Panc1 (cell line): ENCODE measurements around the gene ALDH16A1. TPM values are rescaled to one million over a fixed set of nuclear protein-coding genes. Genes with fewer than 3 reads are reported as not detected.

ENCODE experiments used
- ATAC-seq: fragments of 200-7000 bp; cut with Tn5 transposase; 2 replicates; pipeline ENCODE4 v1.9.1; 2020; ENCODE audit warnings: mild to moderate bottlenecking, moderate library complexity
- BruUV-seq: library from RNA; stranded (reverse); fragments of 400-500 nt; replicated peaks from 2 replicates; lab custom pipeline; 2021; lab: Mats Ljungman, UMichigan
- CTCF ChIA-PET: fragments of 300-600 bp; sonication (Branson Sonifier 250); formaldehyde crosslinking; loops from one replicate; lab custom pipeline; 2022; ENCODE audit warnings: antibody characterized with exemption; lab: Charles Lee
- POLR2A ChIA-PET: fragments of 300-600 bp; sonication (Branson Sonifier 250); formaldehyde crosslinking; loops from one replicate; lab custom pipeline; 2022; ENCODE audit warnings: antibody characterized with exemption; lab: Charles Lee
- DNase-seq: peaks from one replicate; pipeline ENCODE4 v3.0.0-alpha.2; 2010; ENCODE audit warnings: low read depth, low spot score
- H3K27ac ChIP-seq: 2 replicates; pipeline ENCODE4 v1.5.1; 2011; ENCODE audit warnings: mild to moderate bottlenecking, low read length, inconsistent platforms
- H3K27me3 ChIP-seq: fragments of 200-500 bp; sonication (Bioruptor generic); 2 replicates; pipeline ENCODE4 v1.6.0; 2014; ENCODE audit warnings: low read length, inconsistent platforms; ENCODE audit not compliant: control insufficient read depth, insufficient read depth
- H3K36me3 ChIP-seq: fragments of 200-500 bp; sonication (Bioruptor generic); 2 replicates; pipeline ENCODE4 v1.5.1; 2014; ENCODE audit warnings: inconsistent platforms, mild to moderate bottlenecking, low read length, moderate library complexity; ENCODE audit not compliant: control insufficient read depth, insufficient read depth
- H3K4me1 ChIP-seq: 2 replicates; pipeline ENCODE4 v1.5.1; 2011; ENCODE audit warnings: inconsistent platforms, mild to moderate bottlenecking, low read length, moderate library complexity; ENCODE audit not compliant: control insufficient read depth, insufficient read depth
- H3K4me3 ChIP-seq, 2 experiments: 2 replicates each; pipeline ENCODE4 v1.5.1; 2011 to 2012; ENCODE audit warnings: low read depth in 2 of 2, low read length in 2 of 2, mild to moderate bottlenecking in 2 of 2, inconsistent platforms in 1 of 2, moderate library complexity in 1 of 2
- H3K9me3 ChIP-seq: fragments of 200-500 bp; sonication (Bioruptor generic); 2 replicates; pipeline ENCODE4 v1.5.1; 2014; ENCODE audit warnings: low read depth, mild to moderate bottlenecking, inconsistent platforms, low read length, moderate library complexity; ENCODE audit not compliant: control insufficient read depth, insufficient read depth
- CTCF ChIP-seq: fragments of 450-650 bp; IDR thresholded peaks from 2 replicates; pipeline ENCODE4 v1.5.1; 2017; ENCODE audit warnings: mild to moderate bottlenecking
- POLR2AphosphoS5 ChIP-seq: IDR thresholded peaks from 2 replicates; pipeline ENCODE4 v1.6.1; 2012; ENCODE audit warnings: mild to moderate bottlenecking, low read depth, low read length, moderate library complexity
- SIN3A ChIP-seq: IDR thresholded peaks from 2 replicates; pipeline ENCODE4 v1.6.1; 2012; ENCODE audit warnings: low read depth, mild to moderate bottlenecking, low read length, moderate library complexity, borderline replicate concordance; ENCODE audit not compliant: insufficient read depth
- TCF7L2 ChIP-seq: IDR thresholded peaks from 2 replicates; pipeline ENCODE4 v1.6.1; 2011; ENCODE audit warnings: mild to moderate bottlenecking, low read depth, low read length, inconsistent platforms
- in situ Hi-C: cut with HindIII; loops from 2 replicates; pipeline ENCODE4 v1.10.0; 2016; ENCODE audit warnings: low sequenced_read_pairs, low pct_unique_long_range_greater_than_20kb
- intact Hi-C: fragments of 100-400 bp; cut with micrococcal nuclease; formaldehyde crosslinking; loops from one replicate; pipeline ENCODE4 v1.10.0; 2022; ENCODE audit not compliant: unreplicated experiment
- total RNA-seq: library from RNA; stranded (reverse); gene quantifications from one replicate; pipeline ENCODE4 v1.2.1, GENCODE V29; 2021; ENCODE audit not compliant: unreplicated experiment
- TF ChIP-seq, protein P1 (sequence below), 2 experiments: IDR thresholded peaks; 2 replicates each; pipeline ENCODE4 v1.6.1; 2011 to 2012; ENCODE audit warnings: low read depth in 2 of 2, control low read depth in 1 of 2, low read length in 1 of 2, mild to moderate bottlenecking in 1 of 2, moderate library complexity in 1 of 2; ENCODE audit not compliant: insufficient read depth in 1 of 2

Gene ALDH16A1
- total RNA-seq, 1 experiment from 2014 or later, result 19.6 TPM

GRCh38 chr19:49436381-49437017, 16.5 kb upstream of the ALDH16A1 start:
- H3K27ac ChIP-seq, result no peak overlapping the region
- H3K27me3 ChIP-seq, result peaks cover 9% of the 10 kb centered on the region; the same call in 1 of the 2 replicates
- BruUV-seq, result no TSS peak
- no peaks in the 10 kb centered on the region; the same call in 1 of the 2 replicates for H3K4me1 ChIP-seq
- DNase-seq, result no peak
- ChIA-PET POLR2A (no interaction called here), CTCF (no interaction called here)
- in situ Hi-C loops (no loop called here), intact Hi-C loops (no loop called here)
- H3K4me3 ChIP-seq, result no peak overlapping the region
- TF ChIP-seq SIN3A, result no peak
- H3K9me3 ChIP-seq, result no peaks in the 10 kb centered on the region
- no peak for ATAC-seq
- no peaks in the 10 kb centered on the region for H3K36me3 ChIP-seq

DNA sequence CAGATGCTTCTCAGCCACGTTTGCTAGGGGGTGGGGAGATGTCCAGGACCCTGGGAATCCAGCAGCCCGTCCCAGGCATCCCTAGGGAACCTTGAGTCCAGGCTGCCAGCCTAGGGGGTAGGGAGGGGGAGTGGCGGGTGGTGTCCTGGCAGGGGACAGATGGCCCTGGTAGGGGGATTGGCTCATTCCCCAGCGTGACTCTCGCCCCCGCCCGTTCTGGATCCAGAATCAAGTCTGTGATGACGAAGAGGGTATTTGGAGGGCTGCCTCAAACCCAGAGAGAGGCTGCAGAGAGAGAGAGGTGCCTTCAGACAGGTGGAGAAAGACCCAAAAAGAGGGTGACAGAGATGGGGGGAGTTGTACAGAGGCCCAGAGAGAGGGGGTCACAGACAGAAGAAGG, 15.8 kb upstream of the ALDH16A1 start:
- H3K9me3 ChIP-seq, result no peaks in the 10 kb centered on the region
- H3K27me3 ChIP-seq, result peaks cover 9% of the 10 kb centered on the region; the same call in 1 of the 2 replicates
- intact Hi-C loops, result no loop called here
- DNase-seq (no peak), ATAC-seq (no peak)
- no peaks in the 10 kb centered on the region; the same call in 1 of the 2 replicates for H3K4me1 ChIP-seq
- H3K4me3 ChIP-seq, result no peak overlapping the region
- no peak overlapping the region for H3K27ac ChIP-seq
- no peaks in the 10 kb centered on the region for H3K36me3 ChIP-seq
- no peak for TF ChIP-seq CTCF
- no peak for TF ChIP-seq SIN3A
- TF ChIP-seq TCF7L2, result no peak
- TF ChIP-seq, protein P1, sequence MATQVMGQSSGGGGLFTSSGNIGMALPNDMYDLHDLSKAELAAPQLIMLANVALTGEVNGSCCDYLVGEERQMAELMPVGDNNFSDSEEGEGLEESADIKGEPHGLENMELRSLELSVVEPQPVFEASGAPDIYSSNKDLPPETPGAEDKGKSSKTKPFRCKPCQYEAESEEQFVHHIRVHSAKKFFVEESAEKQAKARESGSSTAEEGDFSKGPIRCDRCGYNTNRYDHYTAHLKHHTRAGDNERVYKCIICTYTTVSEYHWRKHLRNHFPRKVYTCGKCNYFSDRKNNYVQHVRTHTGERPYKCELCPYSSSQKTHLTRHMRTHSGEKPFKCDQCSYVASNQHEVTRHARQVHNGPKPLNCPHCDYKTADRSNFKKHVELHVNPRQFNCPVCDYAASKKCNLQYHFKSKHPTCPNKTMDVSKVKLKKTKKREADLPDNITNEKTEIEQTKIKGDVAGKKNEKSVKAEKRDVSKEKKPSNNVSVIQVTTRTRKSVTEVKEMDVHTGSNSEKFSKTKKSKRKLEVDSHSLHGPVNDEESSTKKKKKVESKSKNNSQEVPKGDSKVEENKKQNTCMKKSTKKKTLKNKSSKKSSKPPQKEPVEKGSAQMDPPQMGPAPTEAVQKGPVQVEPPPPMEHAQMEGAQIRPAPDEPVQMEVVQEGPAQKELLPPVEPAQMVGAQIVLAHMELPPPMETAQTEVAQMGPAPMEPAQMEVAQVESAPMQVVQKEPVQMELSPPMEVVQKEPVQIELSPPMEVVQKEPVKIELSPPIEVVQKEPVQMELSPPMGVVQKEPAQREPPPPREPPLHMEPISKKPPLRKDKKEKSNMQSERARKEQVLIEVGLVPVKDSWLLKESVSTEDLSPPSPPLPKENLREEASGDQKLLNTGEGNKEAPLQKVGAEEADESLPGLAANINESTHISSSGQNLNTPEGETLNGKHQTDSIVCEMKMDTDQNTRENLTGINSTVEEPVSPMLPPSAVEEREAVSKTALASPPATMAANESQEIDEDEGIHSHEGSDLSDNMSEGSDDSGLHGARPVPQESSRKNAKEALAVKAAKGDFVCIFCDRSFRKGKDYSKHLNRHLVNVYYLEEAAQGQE (IDR thresholded peaks at IDR 0.05; ENCODE audit: insufficient read depth in 1 of 2, low read depth in 2 of 2, low read length in 1 of 2), result no peak
- no peak for TF ChIP-seq POLR2AphosphoS5
- in situ Hi-C loops, result no loop called here
- CTCF ChIA-PET, result no interaction called here
- POLR2A ChIA-PET, result no interaction called here
- BruUV-seq, result no TSS peak

- no peaks in the 10 kb centered on the region for H3K36me3 ChIP-seq
- BruUV-seq, result no TSS peak
- intact Hi-C loops, result no loop called here
- TF ChIP-seq TCF7L2 (no peak), POLR2AphosphoS5 (no peak), CTCF (no peak), SIN3A (no peak)
- TF ChIP-seq, protein P1 (IDR thresholded peaks at IDR 0.05; ENCODE audit: insufficient read depth in 1 of 2, low read depth in 2 of 2, low read length in 1 of 2), result no peak
- DNase-seq (no peak), ATAC-seq (no peak)
- H3K4me3 ChIP-seq, result no peak overlapping the region
- in situ Hi-C loops, result no loop called here
- ChIA-PET CTCF (no interaction called here), POLR2A (no interaction called here)
- H3K27me3 ChIP-seq, result peaks cover 9% of the 10 kb centered on the region; the same call in 1 of the 2 replicates
- H3K9me3 ChIP-seq, result no peaks in the 10 kb centered on the region
- H3K27ac ChIP-seq, result no peak overlapping the region
- no peaks in the 10 kb centered on the region; the same call in 1 of the 2 replicates for H3K4me1 ChIP-seq
These were observed 14.8 kb upstream of the ALDH16A1 start for GRCh38 chr19:49438261-49438660.
